ENCODE results near the gene POMGNT1. TPM values are rescaled to one million over a fixed set of nuclear protein-coding genes. Genes with fewer than 3 reads are reported as not detected.
"Not testable (repeated sequence)": the region's sequence is repeated elsewhere in the genome, so short reads cannot be mapped to it uniquely, and the experiment has no call there.

The POMGNT1 gene
- total RNA-seq, 1 experiment from 2014 or later: 92.5 TPM

DNA sequence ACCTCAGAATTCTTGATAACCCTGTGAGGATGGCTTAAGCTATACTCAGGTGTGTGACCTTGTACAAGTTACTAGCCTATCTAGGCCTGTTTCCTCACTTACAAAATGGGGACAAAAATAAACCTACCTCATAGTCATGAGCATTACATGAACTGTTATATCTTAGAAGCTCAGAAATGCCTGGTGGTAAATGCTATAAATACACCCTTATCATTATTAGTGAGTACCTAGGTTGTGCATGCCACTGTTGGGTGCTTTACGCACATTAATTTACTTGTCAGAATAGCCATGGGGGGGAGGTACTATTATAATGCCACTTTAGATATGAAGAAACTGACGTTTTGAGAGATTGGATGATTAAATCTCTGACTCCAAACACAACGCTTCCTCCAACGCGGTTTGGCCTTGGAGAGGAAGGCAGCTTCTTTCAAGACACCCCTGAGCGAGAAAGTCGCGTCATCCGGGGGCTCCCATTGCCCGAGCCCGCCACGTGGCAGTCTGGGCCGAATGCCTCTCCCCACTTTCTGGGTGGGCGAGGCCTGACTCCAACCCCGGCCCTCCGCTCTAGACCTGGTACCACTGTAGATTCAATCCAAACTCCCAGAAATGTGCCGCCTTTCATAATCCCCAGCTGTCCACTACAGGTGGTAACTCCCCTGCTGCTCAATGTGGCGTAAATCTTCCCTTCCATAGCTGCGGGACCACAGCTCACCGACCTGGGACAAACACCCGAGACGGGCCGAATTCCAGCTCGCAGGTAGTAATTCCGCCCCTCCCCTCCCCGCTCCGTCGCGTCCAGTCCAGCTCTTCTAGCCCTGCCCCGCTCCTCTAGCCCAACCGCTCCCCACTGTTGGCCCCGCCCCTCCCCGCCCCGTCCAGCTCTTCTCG is 48.6 kb upstream of the POMGNT1 start:
- no peaks in the 10 kb centered on the region for H4K20me1 ChIP-seq (ENCODE audit: low read length)
- ChIA-PET POLR2A (ENCODE audit: unreplicated experiment) (interaction anchor here (0.5 to 1.0 kb wide), 11 partner anchors 11 to 115 kb away, joined by 3 to 47 read pairs (median 4); partner anchors contain the start of genes LRRC41 and UQCRH), CTCF (interaction anchor here (0.5 to 1.1 kb wide), 8 partner anchors 9 to 211 kb away, joined by 3 to 11 read pairs (median 4); no protein-coding TSS in a partner anchor)
- H2AFZ ChIP-seq (ENCODE audit: low read length): peak overlapping the region; percentile 97
- peak overlapping the region; percentile 94 for H3K4me2 ChIP-seq (ENCODE audit: low read length)
- H3K4me1 ChIP-seq (ENCODE audit: insufficient read depth, low read length): peaks cover 22% of the 10 kb centered on the region
- no peaks in the 10 kb centered on the region for H3K27me3 ChIP-seq (ENCODE audit: low read length)
- peaks cover 28% of the 10 kb centered on the region for H3K79me2 ChIP-seq (ENCODE audit: low read length)
- H3K9me2 ChIP-seq (replicated peaks; ENCODE audit: low read length): no peaks in the 10 kb centered on the region
- H3K9me3 ChIP-seq (ENCODE audit: low read length): no peaks in the 10 kb centered on the region
- TSS peak; percentile 98 for BruUV-seq (replicated peaks)
- peak overlapping the region; percentile 50 for H3K27ac ChIP-seq (ENCODE audit: low read length)
- H3K9ac ChIP-seq (ENCODE audit: low read length): peak overlapping the region; percentile 84
- TF ChIP-seq EZH2 (IDR thresholded peaks at IDR 0.05; ENCODE audit: low read length, unreplicated experiment): no peak
- no peaks in the 10 kb centered on the region for H3F3A ChIP-seq (ENCODE audit: low read length, unreplicated experiment)
- H3K36me3 ChIP-seq (ENCODE audit: low read depth, low read length): peaks cover 16% of the 10 kb centered on the region
- ATAC-seq (peak; percentile 77), DNase-seq (peak; percentile 35)
- peak overlapping the region; percentile 85 for H3K4me3 ChIP-seq (ENCODE audit: low read length)
- intact Hi-C loops (cut with micrococcal nuclease): loop anchor here (10.0 kb wide), 1 partner anchor 58 kb away; the partner anchor contains the start of genes LRRC41 and UQCRH

- H2AFZ ChIP-seq (ENCODE audit: low read length); H3K9ac ChIP-seq (ENCODE audit: low read length); POLR2A ChIA-PET (ENCODE audit: unreplicated experiment): not testable (repeated sequence)
Measured at GRCh38 chr1:46246136-46246535, 47.9 kb upstream of the POMGNT1 start.

DNA sequence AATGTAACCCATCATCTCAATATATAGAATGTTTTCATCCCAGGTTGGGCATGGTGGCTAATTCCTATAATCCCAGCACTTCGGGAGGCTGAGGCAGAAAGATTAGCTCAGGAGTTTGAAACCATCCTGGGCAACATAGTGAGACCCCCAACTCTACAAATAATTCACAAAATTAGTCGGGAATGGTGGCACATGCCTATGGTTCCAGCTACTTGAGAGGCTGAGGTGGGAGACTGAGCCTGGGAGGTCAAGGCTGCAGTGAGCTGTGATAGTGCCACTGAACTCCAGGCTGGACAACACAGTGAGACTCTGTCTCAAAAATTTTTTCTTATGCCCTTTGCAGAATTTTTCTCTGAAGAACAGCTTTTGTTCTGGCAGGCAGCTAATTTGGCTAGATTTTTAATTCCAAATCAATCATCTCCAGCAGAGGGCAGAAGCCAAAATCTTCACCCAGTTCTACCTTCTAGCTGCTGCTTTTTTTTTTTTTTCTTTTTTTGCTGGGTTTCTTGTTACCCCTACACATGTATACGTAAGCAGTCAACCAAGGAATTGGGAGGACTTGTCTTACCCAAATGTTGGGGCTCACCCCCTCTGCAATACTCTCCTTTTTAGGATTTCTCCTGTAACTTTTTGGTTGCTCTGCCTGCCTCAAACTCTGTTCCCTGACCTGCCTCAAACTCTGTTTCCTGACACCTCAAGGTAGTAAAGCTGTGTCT is 46.6 kb upstream of the POMGNT1 start:
- POLR2A ChIA-PET (ENCODE audit: unreplicated experiment): interaction anchor here (0.6 to 0.7 kb wide), 4 partner anchors 21 to 113 kb away, joined by 3 to 5 read pairs (median 4); partner anchors contain the start of gene PIK3R3
- peak; percentile 58 for DNase-seq
- H2AFZ ChIP-seq (ENCODE audit: low read length): peak overlapping the region; percentile 54; the same call in 1 of the 2 replicates

More at GRCh38 chr1:46246136-46246535, 47.9 kb upstream of the POMGNT1 start:
- intact Hi-C loops (cut with micrococcal nuclease): loop anchor here (10.0 kb wide), 1 partner anchor 59 kb away; the partner anchor contains the start of genes LRRC41 and UQCRH
- peaks cover 22% of the 10 kb centered on the region for H3K4me1 ChIP-seq (ENCODE audit: insufficient read depth, low read length)
- not testable (repeated sequence) for BruUV-seq (replicated peaks); H3K9me3 ChIP-seq (ENCODE audit: low read length); ATAC-seq; H3F3A ChIP-seq (ENCODE audit: low read length, unreplicated experiment); H3K27ac ChIP-seq (ENCODE audit: low read length); H3K27me3 ChIP-seq (ENCODE audit: low read length); H4K20me1 ChIP-seq (ENCODE audit: low read length); H3K9me2 ChIP-seq (replicated peaks; ENCODE audit: low read length); DNase-seq
- CTCF ChIA-PET: interaction anchor here (0.5 to 0.6 kb wide), 2 partner anchors 58 to 100 kb away, joined by 3 read pairs; no protein-coding TSS in a partner anchor
- H3K79me2 ChIP-seq (ENCODE audit: low read length): peaks cover 28% of the 10 kb centered on the region
- peak overlapping the region; percentile 85; the same call in 1 of the 2 replicates for H3K4me3 ChIP-seq (ENCODE audit: low read length)
- peak overlapping the region; percentile 94 for H3K4me2 ChIP-seq (ENCODE audit: low read length)
- H3K36me3 ChIP-seq (ENCODE audit: low read depth, low read length): peaks cover 14% of the 10 kb centered on the region

DNA sequence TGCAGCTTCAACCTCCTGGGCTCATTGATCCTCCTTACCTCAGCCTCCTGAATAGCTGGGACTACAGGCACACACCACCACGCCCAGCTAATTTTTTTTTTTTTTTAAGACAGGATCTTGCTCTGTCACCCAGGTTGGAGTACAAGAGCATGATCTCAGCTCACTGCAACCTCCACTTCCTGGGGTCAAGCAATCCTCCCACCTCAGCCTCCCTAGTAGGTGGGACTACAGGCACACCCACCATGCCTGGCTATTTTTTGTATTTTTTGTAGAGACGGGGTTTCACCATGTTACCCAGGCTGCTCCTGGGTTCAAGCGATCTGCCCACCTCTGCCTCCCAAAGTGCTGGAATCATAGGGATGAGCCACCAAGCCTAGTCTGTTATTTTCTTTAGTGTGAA is 45.6 kb upstream of the POMGNT1 start:
- H3K4me2 ChIP-seq (ENCODE audit: low read length); H4K20me1 ChIP-seq (ENCODE audit: low read length); DNase-seq; BruUV-seq (replicated peaks); H3K9me2 ChIP-seq (replicated peaks; ENCODE audit: low read length); H3K36me3 ChIP-seq (ENCODE audit: low read depth, low read length); H3K27ac ChIP-seq (ENCODE audit: low read length); H3K9ac ChIP-seq (ENCODE audit: low read length); POLR2A ChIA-PET (ENCODE audit: unreplicated experiment); H3K27me3 ChIP-seq (ENCODE audit: low read length); H3K4me3 ChIP-seq (ENCODE audit: low read length); CTCF ChIA-PET; H3K9me3 ChIP-seq (ENCODE audit: low read length); ATAC-seq; H2AFZ ChIP-seq (ENCODE audit: low read length); H3F3A ChIP-seq (ENCODE audit: low read length, unreplicated experiment): not testable (repeated sequence)
- intact Hi-C loops (cut with micrococcal nuclease): loop anchor here (2.0 to 10.0 kb wide), 2 partner anchors 61 to 105 kb away; partner anchors contain the start of genes LRRC41 and UQCRH
- H3K79me2 ChIP-seq (ENCODE audit: low read length): peaks cover 11% of the 10 kb centered on the region
- peaks cover 15% of the 10 kb centered on the region for H3K4me1 ChIP-seq (ENCODE audit: insufficient read depth, low read length)

More for the DNA sequence above, 46.6 kb upstream of the POMGNT1 start:
- ATAC-seq: no peak
- H3K4me2 ChIP-seq (ENCODE audit: low read length): no peak overlapping the region
- H3K9me3 ChIP-seq (ENCODE audit: low read length): no peaks in the 10 kb centered on the region
- no peak overlapping the region for H3K9ac ChIP-seq (ENCODE audit: low read length)
- no peak overlapping the region for H3K4me3 ChIP-seq (ENCODE audit: low read length)
- peaks cover 21% of the 10 kb centered on the region for H3K79me2 ChIP-seq (ENCODE audit: low read length)
- H4K20me1 ChIP-seq (ENCODE audit: low read length): no peaks in the 10 kb centered on the region
- no peak for TF ChIP-seq EZH2 (IDR thresholded peaks at IDR 0.05; ENCODE audit: low read length, unreplicated experiment)
- TF ChIP-seq EZH2phosphoT487 (IDR thresholded peaks at IDR 0.05; ENCODE audit: borderline replicate concordance, low read length): no peak
- peak; percentile 67 for TF ChIP-seq CTCF (conservative IDR thresholded peaks at IDR 0.05; ENCODE audit: low read depth, low read length)
- H3K9me2 ChIP-seq (replicated peaks; ENCODE audit: low read length): no peaks in the 10 kb centered on the region
- BruUV-seq (replicated peaks): no TSS peak
- H3K27me3 ChIP-seq (ENCODE audit: low read length): no peaks in the 10 kb centered on the region
- H3K27ac ChIP-seq (ENCODE audit: low read length): no peak overlapping the region
- CTCF ChIA-PET: interaction anchor here (0.6 to 1.4 kb wide), 9 partner anchors 15 to 934 kb away, joined by 3 to 11 read pairs (median 5); no protein-coding TSS in a partner anchor
- H3F3A ChIP-seq (ENCODE audit: low read length, unreplicated experiment): no peaks in the 10 kb centered on the region
- intact Hi-C loops (cut with micrococcal nuclease): loop anchor here (2.0 to 10.0 kb wide), 2 partner anchors 60 to 104 kb away; partner anchors contain the start of genes LRRC41 and UQCRH
- H3K4me1 ChIP-seq (ENCODE audit: insufficient read depth, low read length): peaks cover 22% of the 10 kb centered on the region
- H3K36me3 ChIP-seq (ENCODE audit: low read depth, low read length): peaks cover 6% of the 10 kb centered on the region
